ENCODE measurements around the gene HSP90AB1.

Gene HSP90AB1

GRCh38 chr6:44269178-44269920 lies 22.4 kb downstream of the HSP90AB1 start:
- Mint-ChIP-seq H3K9me3 (no peaks in the 10 kb centered on the region), H3K4me3 (peak overlapping the region; percentile 49), H3K36me3 (peaks cover 2% of the 10 kb centered on the region), H3K4me1 (peaks cover 37% of the 10 kb centered on the region), H3K27me3 (peaks cover 72% of the 10 kb centered on the region), H3K27ac (peak overlapping the region; percentile 24)
- CTCF ChIA-PET, result interaction anchor here (0.8 to 6.7 kb wide), 18 partner anchors 8 to 189 kb away, joined by 3 to 105 read pairs (median 6); partner anchors contain the start of genes AARS2, SLC35B2 and SPATS1
- DNase-seq, result no peak

- Mint-ChIP-seq H3K4me3 (peak within 1 kb of the TSS; percentile 49), H3K4me1 (peaks cover 35% of the 10 kb centered on the region), H3K27me3 (peaks cover 78% of the 10 kb centered on the region), H3K9me3 (no peaks in the 10 kb centered on the region), H3K36me3 (peaks cover 1% of the 10 kb centered on the region), H3K27ac (peak within 1 kb of the TSS; percentile 24)
- CTCF ChIA-PET, result interaction anchor here (1.5 to 6.7 kb wide), 5 partner anchors 34 to 73 kb away, joined by 4 to 83 read pairs (median 8); partner anchors contain the start of genes AARS2 and SPATS1
- DNase-seq, result peak; percentile 30
These were observed 23.1 kb downstream of the HSP90AB1 start, which contains the start of gene TMEM151B for GRCh38 chr6:44269921-44270525. Gene TMEM151B, plus strand, starts transcription at chr6:44270450. Its CDS starts 293 bp downstream, at chr6:44270743.

- H3K9me3 Mint-ChIP-seq, result no peaks in the 10 kb centered on the region
- peaks cover 86% of the 10 kb centered on the region for H3K27me3 Mint-ChIP-seq
- H3K27ac Mint-ChIP-seq, result no peak overlapping the region
- no peaks in the 10 kb centered on the region for H3K36me3 Mint-ChIP-seq
- peak overlapping the region; percentile 47 for H3K4me3 Mint-ChIP-seq
- DNase-seq, result peak; percentile 42
- CTCF ChIA-PET, result interaction anchor here (1.6 to 6.7 kb wide), 2 partner anchors 33 to 42 kb away, joined by 5 to 83 read pairs; partner anchors contain the start of gene AARS2
- peaks cover 33% of the 10 kb centered on the region for H3K4me1 Mint-ChIP-seq
These were observed 23.9 kb downstream of the HSP90AB1 start for GRCh38 chr6:44270526-44271405.

DNA sequence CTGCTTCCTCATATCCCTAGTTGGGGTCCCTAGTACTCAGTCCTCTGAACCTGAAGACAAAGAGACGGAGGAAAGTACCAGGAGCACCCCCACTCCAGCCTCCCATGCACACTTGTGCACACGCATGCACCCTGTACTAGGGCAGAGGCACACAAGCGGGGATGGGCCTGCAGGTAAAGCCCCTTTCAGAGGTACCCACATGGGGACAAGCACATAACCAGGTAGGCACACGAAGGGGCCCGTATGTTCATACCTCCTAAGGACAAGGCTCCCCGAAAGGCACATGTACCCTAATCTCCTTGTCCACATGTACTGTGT lies 24.5 kb downstream of the HSP90AB1 start:
- no peaks in the 10 kb centered on the region for H3K36me3 Mint-ChIP-seq
- no peak for DNase-seq
- H3K4me1 Mint-ChIP-seq, result peaks cover 28% of the 10 kb centered on the region
- H3K27ac Mint-ChIP-seq, result no peak overlapping the region
- peaks cover 90% of the 10 kb centered on the region for H3K27me3 Mint-ChIP-seq
- H3K4me3 Mint-ChIP-seq, result peak overlapping the region; percentile 47
- no peaks in the 10 kb centered on the region for H3K9me3 Mint-ChIP-seq
- CTCF ChIA-PET, result interaction anchor here (6.7 kb wide), 1 partner anchor 32 kb away, joined by 83 read pairs; no protein-coding TSS in a partner anchor

- CTCF ChIA-PET, result interaction anchor here (6.7 kb wide), 1 partner anchor 32 kb away, joined by 83 read pairs; no protein-coding TSS in a partner anchor
- peaks cover 25% of the 10 kb centered on the region for H3K4me1 Mint-ChIP-seq
- no peak for DNase-seq
- H3K9me3 Mint-ChIP-seq, result no peaks in the 10 kb centered on the region
- no peak overlapping the region for H3K27ac Mint-ChIP-seq
- H3K27me3 Mint-ChIP-seq, result peaks cover 90% of the 10 kb centered on the region
- no peak overlapping the region for H3K4me3 Mint-ChIP-seq
- no peaks in the 10 kb centered on the region for H3K36me3 Mint-ChIP-seq
These were observed 25.0 kb downstream of the HSP90AB1 start for GRCh38 chr6:44271914-44272313.

- H3K9me3 Mint-ChIP-seq, result no peaks in the 10 kb centered on the region
- peaks cover 93% of the 10 kb centered on the region for H3K27me3 Mint-ChIP-seq
- no peak overlapping the region for H3K4me3 Mint-ChIP-seq
- no peak overlapping the region for H3K27ac Mint-ChIP-seq
- CTCF ChIA-PET, result no interaction called here
- H3K36me3 Mint-ChIP-seq, result no peaks in the 10 kb centered on the region
- H3K4me1 Mint-ChIP-seq, result peaks cover 22% of the 10 kb centered on the region
- no peak for DNase-seq
These were observed 25.6 kb downstream of the HSP90AB1 start for GRCh38 chr6:44272529-44272928.

- Mint-ChIP-seq H3K27ac (no peak overlapping the region), H3K9me3 (no peaks in the 10 kb centered on the region), H3K4me3 (no peak overlapping the region), H3K36me3 (no peaks in the 10 kb centered on the region), H3K27me3 (peaks cover 96% of the 10 kb centered on the region), H3K4me1 (peaks cover 18% of the 10 kb centered on the region)
- DNase-seq, result no peak
- CTCF ChIA-PET, result interaction anchor here (1.6 kb wide), 1 partner anchor 32 kb away, joined by 5 read pairs; no protein-coding TSS in a partner anchor
These were observed 26.2 kb downstream of the HSP90AB1 start for GRCh38 chr6:44272999-44273566.

DNA sequence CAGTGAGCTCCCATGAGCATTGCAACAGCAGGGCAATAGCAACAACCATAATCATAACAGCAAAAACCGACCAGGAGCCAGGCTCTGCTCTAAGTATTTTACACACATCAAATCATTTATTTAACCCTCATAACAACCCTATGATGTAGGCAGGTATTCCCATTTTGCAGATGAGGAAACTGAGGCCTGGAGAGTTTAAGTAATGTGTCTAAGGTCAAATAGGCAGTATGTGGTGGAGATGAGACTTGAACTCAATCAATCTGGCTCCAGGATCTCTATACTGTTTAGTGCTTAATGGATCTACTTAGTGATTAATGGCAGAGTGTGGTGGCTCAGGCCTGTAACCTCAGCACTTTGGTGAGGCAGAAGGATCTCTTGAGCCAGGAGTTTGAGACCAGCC lies 26.7 kb downstream of the HSP90AB1 start:
- H3K9me3 Mint-ChIP-seq, result no peaks in the 10 kb centered on the region
- H3K27me3 Mint-ChIP-seq, result peaks cover 96% of the 10 kb centered on the region
- no peaks in the 10 kb centered on the region for H3K36me3 Mint-ChIP-seq
- DNase-seq, result no peak
- H3K4me3 Mint-ChIP-seq, result no peak overlapping the region
- H3K27ac Mint-ChIP-seq, result no peak overlapping the region
- CTCF ChIA-PET, result interaction anchor here (1.6 kb wide), 1 partner anchor 32 kb away, joined by 5 read pairs; no protein-coding TSS in a partner anchor
- peaks cover 18% of the 10 kb centered on the region for H3K4me1 Mint-ChIP-seq

GRCh38 chr6:44275271-44275748 lies 28.4 kb downstream of the HSP90AB1 start:
- DNase-seq, result no peak
- Mint-ChIP-seq H3K4me1 (peaks cover 9% of the 10 kb centered on the region), H3K9me3 (no peaks in the 10 kb centered on the region), H3K4me3 (no peak overlapping the region), H3K36me3 (no peaks in the 10 kb centered on the region), H3K27me3 (peaks cover 96% of the 10 kb centered on the region), H3K27ac (no peak overlapping the region)
- CTCF ChIA-PET, result interaction anchor here (1.0 kb wide), 1 partner anchor 30 kb away, joined by 3 read pairs; no protein-coding TSS in a partner anchor

- Mint-ChIP-seq H3K36me3 (no peaks in the 10 kb centered on the region), H3K27ac (no peak overlapping the region), H3K4me3 (no peak overlapping the region), H3K9me3 (no peaks in the 10 kb centered on the region), H3K4me1 (peaks cover 9% of the 10 kb centered on the region), H3K27me3 (peaks cover 97% of the 10 kb centered on the region)
- peak; percentile 53 for DNase-seq
- CTCF ChIA-PET, result interaction anchor here (1.0 kb wide), 1 partner anchor 29 kb away, joined by 3 read pairs; no protein-coding TSS in a partner anchor
These were observed 29.1 kb downstream of the HSP90AB1 start for GRCh38 chr6:44275749-44276648.

DNA sequence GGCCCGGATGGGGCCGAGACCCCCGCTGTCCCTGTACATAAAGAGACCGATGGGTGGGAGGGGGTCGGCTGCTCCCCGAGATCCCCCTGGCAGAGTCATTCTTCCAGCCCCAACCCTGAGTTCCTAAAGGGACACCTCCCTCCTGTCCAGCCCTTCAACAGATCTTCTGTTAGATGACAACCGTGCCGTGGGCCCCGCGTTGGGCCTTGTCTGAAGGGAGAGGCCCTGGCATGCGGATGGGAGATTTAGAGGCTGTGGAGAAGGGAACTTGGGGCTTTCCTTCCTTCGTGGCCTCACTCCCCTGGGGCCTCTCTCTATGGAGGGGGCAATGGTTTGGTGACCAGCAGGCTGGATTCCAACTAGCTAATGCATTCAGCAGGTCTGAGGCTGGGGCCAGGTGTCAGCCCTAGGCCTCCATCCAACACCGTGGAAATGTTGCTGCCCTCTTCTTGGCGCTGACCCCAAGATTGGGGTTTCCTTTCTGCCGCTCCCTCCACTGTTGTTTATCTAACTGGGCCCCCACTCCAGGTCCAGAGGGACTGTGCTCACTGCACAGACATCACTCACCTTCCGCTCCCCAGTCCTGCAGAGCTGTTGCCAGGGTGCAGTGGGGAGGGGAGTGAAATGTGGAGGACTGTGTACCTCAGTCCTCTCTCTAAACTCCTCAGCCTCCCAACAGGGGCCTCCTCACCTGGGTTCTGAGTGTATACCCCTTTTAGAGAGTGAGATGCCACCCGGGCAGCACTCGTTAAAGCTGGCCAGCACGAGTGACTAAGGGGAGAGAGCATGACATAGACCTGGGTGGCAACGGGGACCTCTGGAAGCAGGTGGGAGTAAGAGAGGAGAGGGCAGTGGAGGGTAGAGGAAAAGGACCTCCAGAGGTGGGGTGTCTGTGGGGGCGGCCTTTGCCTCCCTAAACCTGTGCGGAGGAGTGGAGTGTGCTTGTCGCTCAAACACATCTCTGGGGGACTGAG lies 30.1 kb downstream of the HSP90AB1 start:
- H3K36me3 Mint-ChIP-seq, result no peaks in the 10 kb centered on the region
- H3K27ac Mint-ChIP-seq, result no peak overlapping the region
- H3K27me3 Mint-ChIP-seq, result peaks cover 88% of the 10 kb centered on the region
- CTCF ChIA-PET, result interaction anchor here (1.5 to 1.6 kb wide), 2 partner anchors 9 to 61 kb away, joined by 5 to 10 read pairs; no protein-coding TSS in a partner anchor
- DNase-seq, result no peak
- H3K4me3 Mint-ChIP-seq, result no peak overlapping the region
- H3K4me1 Mint-ChIP-seq, result peaks cover 5% of the 10 kb centered on the region
- H3K9me3 Mint-ChIP-seq, result no peaks in the 10 kb centered on the region

- Mint-ChIP-seq H3K36me3 (no peaks in the 10 kb centered on the region), H3K9me3 (no peaks in the 10 kb centered on the region), H3K4me3 (no peak overlapping the region), H3K27me3 (peaks cover 86% of the 10 kb centered on the region), H3K27ac (no peak overlapping the region), H3K4me1 (peaks cover 5% of the 10 kb centered on the region)
- CTCF ChIA-PET, result interaction anchor here (1.5 to 1.6 kb wide), 3 partner anchors 10 to 61 kb away, joined by 4 to 10 read pairs (median 5); no protein-coding TSS in a partner anchor
- no peak for DNase-seq
These were observed 30.9 kb downstream of the HSP90AB1 start for GRCh38 chr6:44277763-44278162.
